ENCODE measurements around the gene ARHGEF7.

ARHGEF7 gene

DNA sequence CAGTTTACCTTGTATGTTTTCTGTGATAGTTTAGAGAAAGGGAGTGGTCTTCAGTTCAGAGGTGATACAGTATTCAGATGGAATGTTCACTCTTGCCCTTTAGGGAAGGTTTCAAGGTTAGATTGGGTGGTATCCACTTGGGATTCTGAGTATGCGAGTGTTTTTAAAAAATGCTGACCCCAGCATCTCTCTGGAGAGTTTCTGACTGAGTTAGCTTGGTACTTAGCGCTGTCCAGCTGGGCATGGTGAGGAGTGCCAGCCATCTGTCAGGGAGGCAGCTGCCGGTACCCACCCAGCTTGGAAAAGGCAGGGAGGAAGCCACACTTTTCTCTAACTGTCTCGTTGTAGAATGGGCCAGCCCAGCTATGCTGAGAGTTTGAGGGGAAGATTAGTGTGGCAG is 63.3 kb downstream of the ARHGEF7 start:
- H3K4me1 ChIP-seq (ENCODE audit: insufficient read depth, low read length, poor library complexity, severe bottlenecking) = peaks cover 46% of the 10 kb centered on the region
- peaks cover 14% of the 10 kb centered on the region for H4K20me1 ChIP-seq (ENCODE audit: insufficient read depth, low read length, poor library complexity, severe bottlenecking)
- no peaks in the 10 kb centered on the region for H3K27me3 ChIP-seq (ENCODE audit: insufficient read depth, low read length, poor library complexity, severe bottlenecking)
- H3K4me3 ChIP-seq (ENCODE audit: low read length, poor library complexity, severe bottlenecking) = no peak overlapping the region
- no peak overlapping the region for H2AFZ ChIP-seq (ENCODE audit: low read length)
- H3K9me2 ChIP-seq (replicated peaks; ENCODE audit: low read depth, low read length) = no peaks in the 10 kb centered on the region
- H3K36me3 ChIP-seq (ENCODE audit: insufficient read depth, low read length) = peaks cover 28% of the 10 kb centered on the region; the same call in 1 of the 2 replicates
- H3K79me2 ChIP-seq (ENCODE audit: insufficient read depth, low read length) = peaks cover 98% of the 10 kb centered on the region
- H3K9ac ChIP-seq (ENCODE audit: low read depth, low read length, poor library complexity, severe bottlenecking) = no peak overlapping the region
- H3F3A ChIP-seq (ENCODE audit: low read depth) = no peaks in the 10 kb centered on the region
- TF ChIP-seq CTCF (conservative IDR thresholded peaks at IDR 0.05; ENCODE audit: low read length) (no peak), EZH2phosphoT487 (IDR thresholded peaks at IDR 0.05; ENCODE audit: borderline replicate concordance) (no peak)
- no peaks in the 10 kb centered on the region for H3K9me3 ChIP-seq (ENCODE audit: insufficient read depth, low read depth, low read length)
- H3K4me2 ChIP-seq (ENCODE audit: low read depth, low read length, poor library complexity, severe bottlenecking) = no peak overlapping the region

- TF ChIP-seq EZH2phosphoT487 (IDR thresholded peaks at IDR 0.05; ENCODE audit: borderline replicate concordance) = no peak
- TF ChIP-seq CTCF (conservative IDR thresholded peaks at IDR 0.05; ENCODE audit: low read length) = no peak
- H3K4me3 ChIP-seq (ENCODE audit: low read length, poor library complexity, severe bottlenecking) = peak overlapping the region; percentile 3
- H2AFZ ChIP-seq (ENCODE audit: low read length) = no peak overlapping the region
- peaks cover 9% of the 10 kb centered on the region for H3F3A ChIP-seq (ENCODE audit: low read depth)
- peaks cover 92% of the 10 kb centered on the region for H3K79me2 ChIP-seq (ENCODE audit: insufficient read depth, low read length)
- H3K9me2 ChIP-seq (replicated peaks; ENCODE audit: low read depth, low read length) = no peaks in the 10 kb centered on the region
- peaks cover 14% of the 10 kb centered on the region for H4K20me1 ChIP-seq (ENCODE audit: insufficient read depth, low read length, poor library complexity, severe bottlenecking)
- peaks cover 61% of the 10 kb centered on the region for H3K4me1 ChIP-seq (ENCODE audit: insufficient read depth, low read length, poor library complexity, severe bottlenecking)
- no peaks in the 10 kb centered on the region for H3K9me3 ChIP-seq (ENCODE audit: insufficient read depth, low read depth, low read length)
- no peaks in the 10 kb centered on the region for H3K27me3 ChIP-seq (ENCODE audit: insufficient read depth, low read length, poor library complexity, severe bottlenecking)
- H3K9ac ChIP-seq (ENCODE audit: low read depth, low read length, poor library complexity, severe bottlenecking) = no peak overlapping the region
- H3K36me3 ChIP-seq (ENCODE audit: insufficient read depth, low read length) = peaks cover 20% of the 10 kb centered on the region; the same call in 1 of the 2 replicates
- peak overlapping the region; percentile 43 for H3K4me2 ChIP-seq (ENCODE audit: low read depth, low read length, poor library complexity, severe bottlenecking)
Measured at GRCh38 chr13:111179908-111180760, 65.0 kb downstream of the ARHGEF7 start.

DNA sequence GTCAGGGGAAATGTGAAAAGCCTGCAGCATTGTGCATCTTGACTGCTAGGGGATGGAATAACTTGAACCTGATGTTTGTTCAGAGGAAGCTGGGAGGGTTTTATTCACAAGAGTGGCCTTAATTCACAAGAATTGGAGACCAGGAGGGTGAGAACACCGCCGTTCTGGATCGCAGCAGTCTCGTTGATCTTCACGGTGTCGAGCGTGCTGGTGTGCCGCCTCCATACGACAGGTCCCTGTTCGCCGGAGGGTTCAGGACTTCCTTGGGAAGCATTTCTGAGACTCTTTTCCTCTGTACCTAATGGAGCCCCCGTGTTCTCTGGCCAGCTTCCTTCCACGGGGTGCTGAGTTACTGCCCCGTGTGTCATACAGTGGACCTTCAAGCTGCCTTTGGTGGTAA is 66.9 kb downstream of the ARHGEF7 start:
- H3K9me3 ChIP-seq (ENCODE audit: insufficient read depth, low read depth, low read length) = no peaks in the 10 kb centered on the region
- H3F3A ChIP-seq (ENCODE audit: low read depth) = peaks cover 14% of the 10 kb centered on the region
- H3K9ac ChIP-seq (ENCODE audit: low read depth, low read length, poor library complexity, severe bottlenecking) = no peak overlapping the region
- no peak overlapping the region for H2AFZ ChIP-seq (ENCODE audit: low read length)
- TF ChIP-seq EZH2phosphoT487 (IDR thresholded peaks at IDR 0.05; ENCODE audit: borderline replicate concordance) (no peak), CTCF (conservative IDR thresholded peaks at IDR 0.05; ENCODE audit: low read length) (no peak)
- peaks cover 19% of the 10 kb centered on the region; the same call in 1 of the 2 replicates for H3K36me3 ChIP-seq (ENCODE audit: insufficient read depth, low read length)
- H3K4me3 ChIP-seq (ENCODE audit: low read length, poor library complexity, severe bottlenecking) = no peak overlapping the region
- H3K79me2 ChIP-seq (ENCODE audit: insufficient read depth, low read length) = peaks cover 92% of the 10 kb centered on the region
- H4K20me1 ChIP-seq (ENCODE audit: insufficient read depth, low read length, poor library complexity, severe bottlenecking) = peaks cover 13% of the 10 kb centered on the region
- H3K4me2 ChIP-seq (ENCODE audit: low read depth, low read length, poor library complexity, severe bottlenecking) = no peak overlapping the region
- H3K9me2 ChIP-seq (replicated peaks; ENCODE audit: low read depth, low read length) = no peaks in the 10 kb centered on the region
- no peaks in the 10 kb centered on the region for H3K27me3 ChIP-seq (ENCODE audit: insufficient read depth, low read length, poor library complexity, severe bottlenecking)
- H3K4me1 ChIP-seq (ENCODE audit: insufficient read depth, low read length, poor library complexity, severe bottlenecking) = peaks cover 77% of the 10 kb centered on the region
